SK-MEL-5 (cell line): ENCODE measurements around the gene PRKAA1. TPM values are rescaled to one million over a fixed set of nuclear protein-coding genes. Genes with fewer than 3 reads are reported as not detected.

Experiments
- small RNA-seq, 2 experiments: library from RNA; depleted of rRNA; stranded (forward); fragments of <200 nt; gene quantifications; one replicate each; pipeline ENCODE3, GENCODE V24; 2014
- total RNA-seq: library from RNA; depleted of rRNA; stranded (reverse); fragments of >200 nt; shearing (Covaris generic); gene quantifications from 2 replicates; pipeline ENCODE4 v1.2.3, GENCODE V29; 2014; rRNA removed

The PRKAA1 gene
- total RNA-seq, 1 experiment from 2014 or later: 96.9 TPM

Small RNAs within 50 kb of the gene (small RNA-seq; reads per million reads assigned to genes)
- gene RF00191 (0 reads per million in 2 experiments), gene SNORD72 (77.4 to 189 reads per million in 2 experiments)

Other genes with a start within 250 kb of the PRKAA1 start
- 0.95 and 1.0 TPM in 2 replicates for gene PTGER4, start 118.5 kb downstream of the PRKAA1 start, total RNA-seq
- 20.4 and 21.6 TPM in 2 replicates for gene TTC33, start 42.4 kb downstream of the PRKAA1 start, total RNA-seq
- gene RPL37, start 36.8 kb upstream of the PRKAA1 start, total RNA-seq: 4,634 and 5,256 TPM in 2 replicates
- 4.0 and 4.8 TPM in 2 replicates for gene CARD6, start 43.0 kb upstream of the PRKAA1 start, total RNA-seq
- 0.61 and 4.0 TPM in 2 replicates for gene C7, start 111.1 kb upstream of the PRKAA1 start, total RNA-seq